GM12878 (cell line): Measurements from ENCODE around the gene SGSM2.

Source experiments
- CTCF ChIP-seq, 3 experiments: IDR thresholded peaks in 2 of 3; conservative IDR thresholded peaks in 1 of 3; 2 replicates each; pipeline ENCODE4 v1.5.1; 2011; ENCODE audit warnings: low read depth in 3 of 3, low read length in 3 of 3, mild to moderate bottlenecking in 3 of 3, control low read depth in 2 of 3, moderate library complexity in 2 of 3, inconsistent platforms in 1 of 3, mixed read lengths in 1 of 3; ENCODE audit not compliant: control insufficient read depth in 2 of 3, insufficient read depth in 1 of 3; ENCODE audit errors: extremely low read depth in 1 of 3
- EZH2 ChIP-seq: IDR thresholded peaks from 2 replicates; pipeline ENCODE4 v1.6.1; 2012; ENCODE audit warnings: low read depth, mild to moderate bottlenecking, control low read depth, inconsistent platforms, low read length, borderline replicate concordance; ENCODE audit not compliant: control insufficient read depth
- KAT2A ChIP-seq: conservative IDR thresholded peaks from 2 replicates; pipeline ENCODE4 v1.6.1; 2011; ENCODE audit warnings: low read depth, low read length; ENCODE audit not compliant: control insufficient read depth
- MYC ChIP-seq: IDR thresholded peaks from 2 replicates; pipeline ENCODE4 v1.6.1; 2011; ENCODE audit warnings: mild to moderate bottlenecking, low read length, moderate library complexity, inconsistent platforms; ENCODE audit not compliant: insufficient read depth, insufficient replicate concordance, insufficient read length, severe bottlenecking
- PBX3 ChIP-seq: IDR thresholded peaks from 2 replicates; pipeline ENCODE4 v1.6.1; 2011; ENCODE audit warnings: mild to moderate bottlenecking, low read depth, low read length, moderate library complexity; ENCODE audit not compliant: insufficient replicate concordance
- POLR2AphosphoS5 ChIP-seq: IDR thresholded peaks from 2 replicates; pipeline ENCODE4 v1.6.1; 2011; ENCODE audit warnings: mild to moderate bottlenecking, low read length, inconsistent platforms
- RCOR1 ChIP-seq: conservative IDR thresholded peaks from 2 replicates; pipeline ENCODE4 v1.6.1; 2012; ENCODE audit warnings: low read depth, low read length, improper control_type of control experiment
- REST ChIP-seq: IDR thresholded peaks from 2 replicates; pipeline ENCODE4 v1.6.1; 2012; ENCODE audit warnings: mild to moderate bottlenecking, low read depth, low read length
- TBL1XR1 ChIP-seq: IDR thresholded peaks from 2 replicates; pipeline ENCODE4 v1.6.1; 2012; ENCODE audit warnings: low read depth, low read length, improper control_type of control experiment

DNA sequence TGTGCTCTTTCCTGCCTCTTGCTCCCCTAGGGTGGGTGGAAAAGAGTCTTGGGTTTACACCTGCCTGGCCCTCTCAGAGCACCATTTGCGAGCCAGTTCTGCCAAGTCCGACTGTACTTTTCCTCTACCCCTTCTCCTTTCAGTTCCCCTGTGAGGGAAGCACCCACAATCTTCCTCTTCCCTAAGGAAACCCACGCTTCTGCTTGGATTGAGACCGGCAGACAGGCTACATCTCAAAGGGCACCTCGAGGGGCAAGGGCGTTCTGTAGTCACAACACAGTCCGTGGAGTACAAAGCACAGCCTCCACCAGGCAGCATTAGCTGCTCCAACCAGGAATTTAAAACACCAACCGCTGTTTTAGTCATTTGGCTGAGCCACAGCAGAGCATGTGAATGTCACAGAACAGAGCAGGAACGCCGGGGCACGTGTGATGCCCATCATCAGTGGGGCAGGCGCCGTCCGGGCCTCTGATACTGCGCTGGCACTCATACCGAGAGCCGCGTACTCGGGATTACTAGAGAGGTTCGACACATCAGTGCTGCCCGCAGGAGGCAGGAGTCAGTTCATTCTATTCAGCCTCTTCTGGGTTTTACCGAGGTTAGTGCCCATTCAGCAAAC lies 77.3 kb downstream of the SGSM2 start:
- no peak for TF ChIP-seq TBL1XR1
- TF ChIP-seq POLR2AphosphoS5 = no peak
- no peak for TF ChIP-seq CTCF (IDR thresholded peaks at IDR 0.05 in 2 of 3, conservative IDR thresholded peaks at IDR 0.05 in 1 of 3; ENCODE audit: control insufficient read depth in 2 of 3, extremely low read depth in 1 of 3, insufficient read depth in 1 of 3, low read depth in 3 of 3, low read length in 3 of 3)
- no peak for TF ChIP-seq RCOR1
- TF ChIP-seq PBX3 = no peak
- no peak for TF ChIP-seq KAT2A
- no peak for TF ChIP-seq EZH2
- no peak for TF ChIP-seq MYC
- no peak for TF ChIP-seq REST
